Tongue (tissue), 2 donors: Measurements from ENCODE around the gene GLYAT. TPM values are rescaled to one million over a fixed set of nuclear protein-coding genes. Genes with fewer than 3 reads are reported as not detected.
"Not testable (repeated sequence)": the region's sequence is repeated elsewhere in the genome, so short reads cannot be mapped to it uniquely, and the experiment has no call there.

ENCODE experiments used
- DNase-seq: peaks from one replicate; pipeline ENCODE4 v3.0.0-alpha.2; 2015
- total RNA-seq: library from RNA; depleted of rRNA; stranded (reverse); fragments of >200 nt; gene quantifications from one replicate; pipeline ENCODE4 v1.2.3, GENCODE V29; 2014

Gene GLYAT
- total RNA-seq, 1 donor from 2014 or later, result not detected

DNA sequence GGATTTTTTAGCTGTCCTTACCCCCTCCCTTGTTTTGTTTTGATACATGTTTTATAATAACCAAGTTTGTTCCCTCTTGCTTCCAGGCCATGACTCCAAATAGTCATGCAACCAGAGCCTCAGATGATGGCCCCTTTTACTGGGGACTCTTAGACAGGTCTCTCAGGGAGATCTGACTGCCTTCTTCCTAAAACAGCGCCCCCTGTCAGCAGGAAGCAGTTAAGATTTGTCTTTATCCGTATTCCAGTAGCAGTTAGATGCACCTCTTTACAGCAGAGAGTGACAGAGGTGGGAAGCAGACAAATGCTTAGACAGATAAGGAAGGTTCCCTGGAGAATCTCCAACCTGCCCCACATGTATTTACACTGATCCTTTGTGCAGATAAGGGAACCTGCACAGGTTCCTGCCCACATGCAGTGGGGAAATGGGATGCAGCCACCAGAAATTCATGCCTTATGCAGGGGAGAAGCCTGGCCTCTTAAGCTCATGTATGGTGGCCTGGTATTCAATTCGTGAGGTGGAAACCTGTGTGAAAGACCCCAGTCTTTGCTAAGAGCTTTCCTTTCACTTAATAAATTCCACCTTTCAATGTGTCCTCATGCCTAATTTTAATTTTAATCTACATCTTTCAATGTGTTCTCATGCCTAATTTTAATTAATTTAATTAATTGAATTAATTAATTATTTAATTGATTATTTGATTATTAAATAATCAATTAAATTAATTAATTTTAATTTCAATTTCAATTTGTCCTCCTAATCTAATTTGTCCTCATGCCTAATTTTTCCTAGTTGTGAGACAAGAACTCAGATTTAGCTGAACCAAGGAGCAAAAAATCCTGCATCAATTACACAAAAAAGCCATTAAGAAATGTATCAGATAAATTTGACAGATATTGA lies 11.5 kb upstream of the GLYAT start:
- DNase-seq, result no peak

DNA sequence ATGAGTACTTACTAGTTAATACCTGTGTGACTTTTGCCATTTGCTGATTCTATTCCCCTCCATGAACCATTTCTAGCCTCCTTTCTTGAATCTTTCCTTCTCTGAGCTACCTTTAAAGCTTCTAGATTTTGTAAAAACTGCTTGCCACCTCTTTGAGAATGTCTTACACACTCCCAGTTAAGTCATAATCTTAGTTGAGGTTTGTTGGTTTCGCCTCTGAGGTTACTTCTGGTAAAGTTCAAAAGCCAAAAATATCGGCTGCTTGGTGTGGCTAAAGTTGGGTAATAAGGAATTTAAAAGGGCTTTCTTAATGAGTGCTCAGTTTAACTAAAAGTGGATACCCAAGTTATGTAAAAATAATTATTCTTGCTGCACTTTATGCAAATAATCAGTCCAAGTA lies 10.4 kb upstream of the GLYAT start:
- DNase-seq, result no peak

DNA sequence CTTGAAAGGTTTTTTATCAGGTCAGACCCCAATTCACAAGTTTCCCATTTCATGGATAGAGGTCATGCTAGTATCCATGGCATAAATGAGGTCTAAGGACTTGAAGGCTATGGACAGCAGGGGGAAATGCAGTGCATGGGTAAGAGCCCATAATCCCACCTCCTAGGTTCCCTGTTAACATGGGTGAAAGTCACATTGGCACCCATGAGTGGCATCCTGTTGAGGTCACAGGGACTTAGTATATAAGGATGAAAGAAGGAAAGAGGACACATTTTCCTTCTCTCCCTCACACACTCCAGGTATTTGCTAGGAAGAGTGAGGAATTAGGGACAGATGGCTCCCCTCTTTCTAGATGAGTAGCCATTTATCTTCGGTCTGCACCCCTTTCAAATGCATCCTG lies 9.4 kb upstream of the GLYAT start:
- no peak for DNase-seq

DNA sequence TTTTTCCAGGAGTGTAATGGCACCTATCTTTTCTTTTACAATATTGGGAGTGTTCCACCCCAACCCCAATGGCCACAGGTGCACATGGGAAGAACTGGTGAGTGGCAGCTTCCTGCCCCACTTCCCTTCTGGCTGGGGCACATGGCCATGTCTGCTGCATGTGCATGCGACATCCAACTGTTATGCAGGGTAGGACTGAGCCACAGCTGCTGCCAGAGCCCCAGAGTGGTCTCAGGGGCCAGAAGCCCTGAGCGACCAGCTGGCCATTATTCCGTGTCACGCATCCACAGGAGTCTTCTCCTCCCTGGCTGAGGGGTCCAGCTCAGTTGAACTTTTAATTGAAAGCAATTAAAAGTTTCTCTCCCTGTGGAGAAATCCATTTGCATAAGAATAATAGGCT lies 8.7 kb upstream of the GLYAT start:
- no peak for DNase-seq

DNA sequence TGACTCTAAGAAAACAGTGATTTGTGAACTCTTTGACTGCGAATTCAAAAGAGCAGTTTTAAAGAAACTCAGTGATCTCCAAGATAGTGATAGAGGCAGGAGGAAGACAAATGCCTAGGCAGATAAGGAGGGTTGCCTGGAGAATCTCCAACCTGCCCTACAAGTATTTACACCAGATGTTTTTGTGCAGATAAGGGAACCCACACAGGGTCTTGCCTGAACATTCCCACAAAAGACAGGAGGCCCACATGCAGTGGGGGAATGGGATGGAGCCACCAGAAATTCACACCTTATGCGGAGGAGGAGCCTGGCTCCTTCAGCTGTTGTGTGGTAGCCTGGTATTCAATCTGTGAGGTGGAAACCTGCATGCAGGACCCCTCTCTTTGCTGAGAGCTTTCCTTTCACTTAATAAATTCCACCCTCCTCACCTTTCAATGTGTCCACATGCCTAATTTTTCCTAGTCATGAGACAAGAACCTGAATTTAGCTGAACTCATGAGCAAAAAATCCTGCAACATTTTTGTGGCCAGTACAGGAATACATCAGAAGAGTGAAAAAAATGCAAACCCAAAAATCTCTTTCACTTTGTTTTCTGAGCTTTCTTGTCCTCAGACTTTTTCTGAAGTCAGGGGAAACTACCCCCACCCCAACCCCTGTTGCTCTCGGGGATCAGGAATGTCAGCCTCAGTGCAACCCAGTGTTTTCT lies 8.1 kb upstream of the GLYAT start:
- no peak for DNase-seq

DNA sequence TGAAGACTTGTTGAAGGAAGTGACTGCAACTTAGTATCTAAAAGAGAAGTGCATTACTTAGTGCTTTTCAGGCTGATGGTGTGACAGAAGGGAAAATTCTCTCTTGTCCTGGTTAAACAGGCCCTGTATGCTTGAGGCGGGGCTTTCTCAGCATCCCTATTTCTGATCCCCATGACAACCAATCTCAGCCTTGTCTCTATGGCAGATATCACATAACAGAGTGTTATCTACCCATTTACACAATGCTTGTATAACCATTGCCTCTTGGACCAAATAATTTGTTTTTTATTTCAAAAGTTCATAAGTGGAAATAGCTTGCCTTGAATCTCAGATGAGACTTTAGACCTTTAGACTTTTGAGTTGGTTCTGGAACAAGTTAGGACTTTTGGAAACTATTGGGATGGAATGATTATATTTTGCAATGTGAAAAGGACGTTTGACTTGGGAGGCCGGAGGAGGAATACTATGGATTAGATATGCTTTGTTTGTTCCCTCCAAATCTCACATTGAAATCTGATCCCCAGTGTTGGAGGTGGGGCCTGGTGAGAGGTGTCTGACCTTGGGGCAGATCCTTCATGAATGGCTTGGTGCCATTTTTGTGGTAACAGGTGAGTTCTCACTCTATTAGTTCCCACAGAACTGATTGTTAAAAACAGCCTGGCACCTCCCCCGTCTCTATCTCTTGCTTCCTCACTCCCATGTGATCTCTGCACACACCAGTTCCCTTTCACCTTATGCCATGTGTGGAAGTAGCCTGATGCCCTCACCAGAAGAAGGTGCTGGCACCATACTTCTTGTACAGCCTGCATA lies 3.1 kb upstream of the GLYAT start:
- no peak for DNase-seq

DNA sequence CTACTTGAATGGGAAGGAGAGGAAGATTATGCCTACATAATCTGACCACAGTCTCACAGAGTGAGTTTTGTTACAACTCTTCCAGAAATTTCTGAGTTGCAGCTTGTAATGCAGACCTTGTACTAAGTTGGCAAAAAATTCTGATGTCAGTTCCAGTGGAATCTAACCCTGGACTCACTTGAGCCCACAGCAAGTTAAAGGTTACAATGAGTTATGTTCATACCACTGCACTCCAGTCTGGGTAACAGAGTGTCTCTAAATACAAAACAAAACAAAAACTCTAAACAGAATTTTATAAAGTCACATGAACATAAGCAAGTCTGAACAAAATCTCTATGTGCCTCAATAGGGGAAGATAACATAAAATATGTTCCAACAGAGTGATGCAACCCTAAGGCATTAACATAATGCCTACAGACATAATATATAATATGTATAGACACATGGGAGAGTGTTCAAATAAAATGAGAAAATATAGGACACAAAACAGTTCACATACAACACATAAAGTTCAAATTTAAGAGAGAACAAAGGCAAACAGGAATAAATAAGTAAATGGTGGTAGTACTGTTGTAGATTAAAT lies 1.1 kb downstream of the GLYAT start:
- DNase-seq, result no peak

DNA sequence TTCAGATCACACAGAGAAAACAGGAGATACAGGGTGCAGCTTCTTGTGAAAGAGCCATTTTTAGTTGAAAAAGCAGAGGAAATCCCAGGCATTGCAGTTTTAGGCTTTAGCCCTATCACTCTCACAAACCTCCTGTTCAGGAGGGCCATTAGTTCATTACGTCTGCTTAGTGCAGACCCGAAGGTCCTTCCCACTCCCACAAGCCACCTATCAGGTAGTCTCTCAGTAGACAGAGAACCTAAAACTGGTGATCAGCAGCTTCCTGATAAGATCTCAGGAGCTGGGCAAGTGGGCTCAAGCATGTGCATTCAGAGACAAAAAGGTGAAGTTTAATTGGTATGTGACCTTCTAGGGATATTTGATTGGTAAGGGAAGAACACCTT lies 4.3 kb downstream of the GLYAT start:
- no peak for DNase-seq

DNA sequence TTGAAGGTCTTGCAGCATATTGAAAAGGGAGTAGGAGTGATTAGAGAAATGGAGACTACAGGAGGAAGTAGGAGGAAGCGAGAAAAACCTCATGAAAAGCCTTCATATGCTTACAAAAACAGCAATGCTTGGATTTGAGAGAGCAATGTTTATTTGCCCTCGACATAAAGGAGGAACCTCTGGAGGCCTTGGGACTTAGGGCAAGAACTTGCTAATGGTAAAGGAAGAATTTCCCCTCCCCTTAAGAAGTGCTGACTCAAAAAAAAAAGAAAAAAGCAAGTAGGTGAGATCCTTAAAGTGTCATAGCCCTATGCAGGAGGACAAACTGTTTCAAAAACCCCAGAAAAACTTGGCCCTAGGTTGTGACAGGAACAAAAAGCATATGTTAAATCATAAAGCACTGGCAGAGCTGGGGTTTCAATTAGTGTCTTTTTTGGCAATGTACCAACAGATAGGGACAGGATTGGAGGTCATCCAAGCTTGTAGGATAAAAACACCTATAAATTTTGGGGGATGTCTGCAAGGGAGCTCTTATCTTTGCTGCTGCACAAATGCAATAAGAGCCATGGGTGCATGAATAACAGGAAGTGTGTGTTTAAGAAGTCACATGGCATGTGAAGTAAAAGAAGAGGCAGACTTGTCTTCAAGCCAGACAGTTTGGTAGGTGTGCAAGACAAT lies 4.9 kb downstream of the GLYAT start:
- no peak for DNase-seq

DNA sequence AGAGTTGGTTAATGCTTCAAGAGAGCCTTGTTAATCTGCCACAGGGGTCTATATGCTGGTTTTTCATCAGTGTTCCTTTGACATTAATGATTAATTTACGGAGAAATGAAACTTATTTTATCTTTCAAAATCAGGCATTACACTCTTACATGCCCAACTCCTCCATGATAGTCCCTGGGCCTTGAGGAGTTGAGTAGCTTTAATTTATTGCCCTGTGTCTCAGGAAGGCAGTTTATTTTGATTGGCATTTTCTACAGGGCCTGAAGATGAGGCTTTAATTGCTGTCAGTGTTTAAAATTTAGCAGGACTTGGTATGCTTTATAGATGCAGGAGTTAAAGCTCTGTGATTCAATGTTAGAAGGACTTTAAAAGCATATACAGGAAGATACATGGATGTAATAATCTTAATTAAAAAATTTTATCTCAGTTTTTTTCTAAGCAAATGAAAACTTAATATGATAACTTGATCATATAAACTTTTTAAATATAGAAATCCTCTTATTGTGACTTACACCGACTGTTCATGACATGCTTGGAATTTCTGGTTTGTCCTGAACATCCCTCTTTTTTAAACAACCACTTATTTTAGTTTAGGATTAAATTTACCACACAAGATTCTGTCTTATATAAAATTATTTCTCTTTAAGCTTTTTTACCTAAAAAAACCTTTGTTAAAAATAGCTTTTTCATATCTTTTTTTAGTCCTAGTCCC lies 12.2 kb downstream of the GLYAT start:
- no peak for DNase-seq

DNA sequence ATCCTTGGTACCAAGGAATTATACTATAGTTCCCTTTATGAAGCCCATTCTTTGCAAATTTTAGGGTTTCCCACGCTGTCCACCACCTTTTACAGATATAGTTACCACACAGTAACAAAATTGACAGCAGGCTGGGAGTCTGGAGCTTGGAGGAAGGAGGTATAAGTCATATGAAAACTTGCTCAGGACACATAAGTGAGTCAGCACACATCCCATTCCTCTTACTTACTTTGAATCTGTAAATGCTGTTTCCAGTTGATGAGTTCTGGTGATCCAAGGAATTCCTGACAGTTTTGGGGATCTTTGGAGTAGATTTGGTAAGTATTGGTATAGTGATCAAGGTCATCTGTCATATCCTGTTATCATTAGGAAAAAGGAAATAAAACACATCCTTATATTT lies 19.2 kb downstream of the GLYAT start:
- no peak for DNase-seq

DNA sequence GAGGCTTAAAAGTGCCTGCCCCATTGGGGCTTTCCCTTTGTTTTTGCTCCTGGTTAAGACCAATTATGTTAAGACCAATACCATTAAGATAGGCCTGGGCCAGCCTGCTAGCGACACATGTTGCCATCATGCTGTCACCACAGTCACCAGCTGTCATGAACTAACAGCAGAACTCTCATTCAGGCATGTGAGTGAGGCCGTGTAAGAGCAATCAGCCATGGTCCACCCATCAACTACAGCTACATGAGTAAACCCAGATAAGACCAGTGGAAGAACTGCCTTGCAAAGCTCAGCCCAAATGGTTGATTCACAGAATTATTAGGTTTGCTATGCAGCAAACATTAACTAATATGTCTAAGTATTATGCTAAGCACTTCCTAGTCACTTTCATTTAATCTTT lies 19.9 kb downstream of the GLYAT start:
- DNase-seq, result no peak

DNA sequence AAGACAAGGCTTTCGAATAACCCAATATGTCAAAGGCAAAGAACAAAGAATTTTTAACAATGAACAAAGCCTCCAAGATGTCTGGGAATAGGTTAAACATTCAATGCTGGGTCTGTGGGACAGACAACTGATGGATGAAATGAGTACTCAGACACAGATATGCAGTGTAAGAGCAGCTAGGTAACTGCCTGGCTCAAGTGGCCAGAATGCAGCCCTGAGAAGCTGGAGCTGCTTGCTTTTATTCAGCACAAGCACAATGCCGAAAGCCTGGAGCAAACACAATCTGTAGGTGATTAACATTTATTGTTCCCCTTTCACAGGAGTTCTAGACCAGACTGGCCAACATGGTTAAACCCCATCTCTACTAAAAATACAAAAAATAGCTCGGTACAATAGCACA lies 24.0 kb downstream of the GLYAT start:
- no peak for DNase-seq

DNA sequence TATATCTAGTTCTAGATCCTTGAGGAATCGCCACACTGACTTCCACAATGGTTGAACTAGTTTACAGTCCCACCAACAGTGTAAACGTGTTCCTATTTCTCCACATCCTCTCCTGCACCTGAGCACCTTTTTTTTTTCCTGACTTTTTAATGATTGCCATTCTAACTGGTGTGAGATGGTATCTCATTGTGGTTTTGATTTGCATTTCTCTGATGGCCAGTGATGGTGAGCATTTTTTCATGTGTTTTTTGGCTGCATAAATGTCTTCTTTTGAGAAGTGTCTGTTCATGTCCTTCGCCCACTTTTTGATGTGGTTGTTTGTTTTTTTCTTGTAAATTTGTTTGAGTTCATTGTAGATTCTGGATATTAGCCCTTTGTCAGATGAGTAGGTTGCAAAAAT lies 34.9 kb downstream of the GLYAT start:
- DNase-seq, result not testable (repeated sequence)

DNA sequence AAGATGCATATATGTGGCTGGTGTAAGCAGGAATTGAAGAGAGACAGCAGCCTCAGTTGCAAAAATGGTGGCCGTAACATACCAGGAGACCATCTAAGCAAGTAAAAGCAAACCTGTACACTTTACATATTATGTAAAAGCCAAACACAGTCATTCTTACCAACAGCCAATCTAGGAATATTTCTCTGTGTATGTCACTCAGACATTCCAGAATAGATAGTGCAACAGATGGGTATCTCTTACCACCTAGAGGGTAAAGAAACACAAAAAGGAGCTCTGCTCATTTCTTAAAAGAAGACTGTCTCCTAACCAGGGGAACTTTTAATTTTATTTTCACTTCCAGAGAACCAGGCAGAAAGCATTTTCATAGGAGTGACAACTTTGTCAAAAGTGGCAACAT lies 38.7 kb downstream of the GLYAT start:
- no peak for DNase-seq

DNA sequence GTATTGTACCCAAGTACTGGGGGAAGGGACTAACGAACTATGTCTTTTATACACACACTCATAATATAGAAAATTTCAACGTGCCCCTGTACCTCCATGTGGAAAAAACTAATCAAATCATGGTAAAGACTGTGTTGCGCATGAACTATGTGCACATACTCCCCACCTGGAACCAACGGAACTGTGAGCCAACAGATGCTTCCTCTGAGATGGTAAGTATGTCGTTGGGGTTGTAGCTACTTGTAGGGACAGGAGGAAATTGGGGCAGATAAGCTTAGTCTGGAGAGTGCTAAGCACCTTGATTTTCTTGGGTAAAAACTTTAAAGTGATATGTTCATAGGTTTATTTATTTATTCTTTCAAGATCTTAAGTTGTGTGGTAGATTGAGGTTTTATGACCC lies 40.1 kb downstream of the GLYAT start:
- DNase-seq, result no peak

DNA sequence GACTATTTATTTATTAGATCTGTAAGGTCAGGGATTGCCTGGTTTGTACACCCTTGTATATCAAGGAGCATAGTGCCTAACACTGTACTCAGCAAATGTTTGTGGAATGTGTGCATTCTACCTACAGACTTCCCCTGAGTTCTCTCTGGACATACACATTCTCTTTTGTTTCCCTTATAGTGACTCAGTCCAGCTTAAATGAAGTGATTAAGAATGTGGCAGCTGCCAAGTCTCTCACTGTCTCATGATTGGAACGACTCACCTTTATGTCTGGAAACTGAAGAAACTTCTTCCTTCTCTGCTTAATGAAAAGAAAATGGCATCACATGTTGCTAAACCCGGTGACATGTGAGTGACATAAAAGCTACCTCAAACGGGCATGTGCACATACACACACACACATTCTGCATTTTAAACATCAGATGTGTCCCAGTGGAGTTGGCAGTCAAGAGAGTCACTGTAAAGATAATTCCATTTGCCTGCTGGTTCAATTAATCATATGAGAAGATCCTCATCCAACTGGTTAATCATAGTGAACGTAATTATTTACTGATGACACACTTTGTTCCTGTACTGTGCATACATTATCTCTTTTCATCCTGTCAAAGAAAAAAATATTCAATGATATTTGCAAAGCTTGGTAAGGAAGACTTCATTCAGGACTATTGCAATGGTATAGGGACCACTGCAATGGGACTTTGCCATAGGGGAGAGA lies 42.8 kb downstream of the GLYAT start:
- DNase-seq, result no peak

DNA sequence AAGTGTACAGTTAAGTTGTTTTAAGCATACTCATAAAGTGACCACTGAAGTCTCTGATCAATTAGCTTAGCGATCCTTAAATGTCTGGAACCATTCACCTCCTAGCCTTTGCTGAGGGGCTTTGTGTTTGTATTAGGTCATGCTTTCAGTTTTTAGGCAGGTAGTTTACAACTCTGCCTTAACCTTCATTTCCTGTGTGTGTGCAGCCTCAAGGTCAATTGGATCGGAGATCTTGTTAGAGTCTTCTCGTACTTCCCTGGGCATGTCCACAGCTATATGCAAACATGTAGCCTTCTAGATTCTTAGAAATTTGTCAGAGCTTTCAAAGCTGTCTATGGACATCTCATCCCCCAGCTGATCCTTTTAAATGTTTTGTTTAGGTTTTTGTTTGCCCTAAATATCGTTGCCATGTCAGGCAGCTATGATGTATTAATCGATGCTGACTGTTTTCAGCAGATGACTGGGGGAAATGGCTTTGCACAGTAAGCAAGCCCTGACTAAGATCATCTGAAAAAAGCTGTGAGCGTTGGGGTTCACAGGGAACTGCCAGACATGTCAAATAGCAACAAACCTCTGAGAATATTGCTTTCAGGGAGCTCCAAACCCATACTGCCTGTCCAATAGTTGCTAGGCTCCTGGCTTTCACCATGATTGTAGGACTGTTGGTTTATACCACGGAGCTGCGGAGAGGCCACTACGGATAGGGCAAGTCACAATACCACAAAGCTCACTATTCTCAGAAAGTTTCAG lies 45.6 kb downstream of the GLYAT start:
- DNase-seq, result no peak

DNA sequence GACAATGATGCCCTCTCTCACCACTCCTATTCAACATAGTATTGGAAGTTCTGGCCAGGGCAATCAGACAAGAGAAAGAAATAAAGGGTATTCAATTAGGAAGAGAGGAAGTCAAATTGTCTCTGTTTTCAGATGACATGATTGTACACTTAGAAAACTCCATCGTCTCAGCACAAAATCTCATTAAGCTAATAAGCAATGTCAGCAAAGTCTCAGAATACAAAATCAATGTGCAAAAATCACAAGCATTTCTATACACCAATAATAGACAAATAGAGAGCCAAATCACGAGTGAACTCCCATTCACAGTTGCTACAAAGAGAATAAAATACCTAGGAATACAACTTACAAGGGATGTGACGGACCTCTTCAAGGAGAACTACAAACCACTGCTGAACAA lies 49.1 kb downstream of the GLYAT start:
- not testable (repeated sequence) for DNase-seq

DNA sequence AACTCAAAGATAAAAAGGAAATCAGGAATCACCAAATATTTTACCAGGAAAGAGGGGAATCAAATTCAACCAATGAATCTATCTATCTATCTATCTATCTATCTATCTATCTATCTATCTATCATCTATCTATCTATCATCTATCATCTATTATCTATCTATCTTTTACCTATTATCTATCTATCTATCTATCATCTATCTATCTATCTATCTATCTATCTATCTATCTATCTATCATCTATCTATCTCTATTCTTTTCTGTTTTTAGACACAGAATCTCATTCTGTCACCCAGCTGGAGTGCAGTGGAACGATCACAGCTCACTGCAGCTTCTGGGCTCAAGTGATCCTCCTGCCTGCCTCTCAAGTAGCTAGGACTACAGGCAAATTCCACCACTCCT lies 54.2 kb downstream of the GLYAT start:
- not testable (repeated sequence) for DNase-seq
